ENCODE measurements around the gene UBAP1.
"Not testable (repeated sequence)": the region's sequence is repeated elsewhere in the genome, so short reads cannot be mapped to it uniquely, and the experiment has no call there.

The UBAP1 gene

DNA sequence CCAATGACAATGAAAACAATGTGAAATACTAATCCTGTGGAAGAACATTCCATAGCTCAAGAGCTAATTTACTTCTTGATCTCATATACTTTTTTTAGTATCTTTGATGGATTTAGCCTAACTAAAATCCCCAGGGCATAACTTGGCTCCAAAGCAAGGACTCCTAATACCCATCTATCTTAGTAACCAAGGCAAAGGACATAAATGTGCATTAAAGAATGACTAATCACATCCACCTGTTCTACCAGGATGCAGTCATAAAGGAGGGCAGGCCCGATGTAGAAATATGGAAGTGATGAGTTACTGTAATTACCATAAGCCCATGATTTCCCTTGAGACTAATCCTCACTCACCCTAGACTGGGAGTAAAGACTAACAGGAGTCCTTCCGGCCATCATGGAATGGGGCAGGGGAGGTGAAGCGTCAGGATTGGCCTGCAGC is 93.3 kb downstream of the UBAP1 start:
- no peak for DNase-seq
- no peaks in the 10 kb centered on the region for H3K27me3 ChIP-seq (ENCODE audit: insufficient read depth, low read depth, severe bottlenecking)
- no peaks in the 10 kb centered on the region for H3K9me3 ChIP-seq (ENCODE audit: severe bottlenecking)
- TF ChIP-seq CTCF (IDR thresholded peaks at IDR 0.05; ENCODE audit: low read depth, low read length) = no peak
- H3K27ac ChIP-seq = no peak overlapping the region
- H3K36me3 ChIP-seq = no peaks in the 10 kb centered on the region; the same call in 1 of the 2 replicates
- no peak overlapping the region for H3K4me3 ChIP-seq (ENCODE audit: low read depth, low read length)

- not testable (repeated sequence) for H3K27ac ChIP-seq
Measured at GRCh38 chr9:34273588-34273987, 94.7 kb downstream of the UBAP1 start.

DNA sequence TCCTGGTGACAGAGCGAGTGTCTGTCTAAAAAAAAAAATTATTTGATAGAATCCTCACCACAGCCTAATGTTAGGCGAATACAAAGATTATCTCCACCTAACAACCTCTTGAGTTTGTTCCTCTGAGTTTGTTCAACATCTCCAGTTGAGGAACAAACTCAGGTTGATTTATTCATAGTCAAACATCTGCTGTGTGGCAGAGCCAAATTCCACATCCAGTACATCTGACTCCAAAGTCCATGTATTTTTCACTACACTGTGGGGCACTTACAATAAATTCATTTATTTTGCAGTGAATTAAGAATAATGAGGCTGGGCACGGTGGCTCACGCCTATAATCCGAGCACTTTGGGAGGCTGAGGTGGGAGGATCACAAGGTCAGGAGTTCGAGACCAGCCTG is 97.0 kb downstream of the UBAP1 start:
- TF ChIP-seq CTCF (IDR thresholded peaks at IDR 0.05; ENCODE audit: low read depth, low read length) = no peak
- no peak overlapping the region for H3K27ac ChIP-seq
- H3K27me3 ChIP-seq (ENCODE audit: insufficient read depth, low read depth, severe bottlenecking) = no peaks in the 10 kb centered on the region

More at GRCh38 chr9:34273588-34273987, 94.7 kb downstream of the UBAP1 start:
- H3K27me3 ChIP-seq (ENCODE audit: insufficient read depth, low read depth, severe bottlenecking); DNase-seq; H3K9me3 ChIP-seq (ENCODE audit: severe bottlenecking); H3K36me3 ChIP-seq; H3K4me3 ChIP-seq (ENCODE audit: low read depth, low read length): not testable (repeated sequence)

DNA sequence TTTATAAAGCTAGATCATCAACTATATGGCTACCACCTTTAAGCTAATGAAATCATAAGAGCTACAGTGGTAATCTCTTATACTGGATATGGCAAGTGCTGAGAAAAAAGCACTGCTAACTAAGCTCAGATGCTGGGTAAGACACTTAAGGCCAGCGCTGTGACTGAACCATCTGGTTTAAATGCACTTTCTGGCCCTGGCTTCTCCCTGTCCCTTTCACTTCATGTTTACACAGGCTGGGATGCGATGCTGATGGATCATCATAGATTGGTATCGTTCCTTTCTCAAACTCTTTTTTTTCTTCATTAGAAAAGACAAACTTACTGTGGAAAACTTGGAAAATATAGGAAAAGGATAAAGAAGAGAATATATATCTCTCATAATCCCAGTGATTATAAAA is 97.9 kb downstream of the UBAP1 start:
- Histone ChIP-seq H3K27me3 (ENCODE audit: insufficient read depth, low read depth, severe bottlenecking) (no peaks in the 10 kb centered on the region), H3K36me3 (no peaks in the 10 kb centered on the region), H3K4me3 (ENCODE audit: low read depth, low read length) (no peak overlapping the region), H3K27ac (no peak overlapping the region), H3K9me3 (ENCODE audit: severe bottlenecking) (no peaks in the 10 kb centered on the region)
- peak; percentile 41 for DNase-seq
- TF ChIP-seq CTCF (IDR thresholded peaks at IDR 0.05; ENCODE audit: low read depth, low read length) = no peak

More for the DNA sequence above, 97.0 kb downstream of the UBAP1 start:
- DNase-seq = no peak
- H3K4me3 ChIP-seq (ENCODE audit: low read depth, low read length) = no peak overlapping the region
- H3K36me3 ChIP-seq = no peaks in the 10 kb centered on the region
- H3K9me3 ChIP-seq (ENCODE audit: severe bottlenecking) = no peaks in the 10 kb centered on the region

DNA sequence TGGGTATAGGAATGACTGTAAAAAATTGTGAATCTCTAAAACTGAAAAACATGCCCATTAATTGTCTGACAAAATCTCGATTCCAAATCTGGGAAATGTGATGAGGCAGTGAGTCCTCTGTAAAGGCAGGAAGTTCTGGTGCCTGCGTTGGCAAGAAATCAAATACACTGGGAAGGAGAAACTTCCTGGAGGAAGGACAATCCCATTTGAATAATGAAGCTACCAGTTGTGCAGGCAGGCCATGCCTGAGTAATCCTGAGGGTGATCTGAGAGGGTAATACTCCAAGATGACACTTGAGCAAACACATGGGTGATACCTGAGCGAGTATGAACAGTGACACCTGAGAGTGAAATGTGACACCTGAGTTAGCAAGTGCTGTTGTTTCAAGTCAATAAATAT is 100.6 kb downstream of the UBAP1 start:
- no peak for TF ChIP-seq CTCF (IDR thresholded peaks at IDR 0.05; ENCODE audit: low read depth, low read length)
- no peak overlapping the region for H3K27ac ChIP-seq
- no peak for DNase-seq
- no peaks in the 10 kb centered on the region for H3K27me3 ChIP-seq (ENCODE audit: insufficient read depth, low read depth, severe bottlenecking)
- H3K36me3 ChIP-seq = no peaks in the 10 kb centered on the region
- no peaks in the 10 kb centered on the region for H3K9me3 ChIP-seq (ENCODE audit: severe bottlenecking)
- no peak overlapping the region for H3K4me3 ChIP-seq (ENCODE audit: low read depth, low read length)

DNA sequence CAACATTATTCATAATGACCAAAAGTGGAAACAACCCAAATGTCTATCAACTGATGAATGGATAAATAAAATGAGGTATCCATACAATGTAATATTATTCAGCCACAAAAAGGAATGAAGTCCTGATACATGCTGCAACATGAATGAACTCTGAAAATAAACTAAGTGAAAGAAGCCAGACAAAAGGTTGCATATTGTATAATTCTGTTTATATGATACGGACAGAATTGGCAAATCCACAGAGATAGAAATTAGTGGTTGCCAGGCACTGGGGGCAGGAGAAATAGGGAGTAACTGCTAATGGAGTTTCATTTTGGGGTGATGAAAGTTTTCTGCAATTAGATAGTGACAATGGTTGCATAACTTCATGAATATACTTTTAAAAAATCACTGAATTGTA is 103.3 kb downstream of the UBAP1 start:
- Histone ChIP-seq H3K27me3 (ENCODE audit: insufficient read depth, low read depth, severe bottlenecking) (no peaks in the 10 kb centered on the region), H3K4me3 (ENCODE audit: low read depth, low read length) (no peak overlapping the region), H3K27ac (no peak overlapping the region), H3K36me3 (peaks cover 4% of the 10 kb centered on the region; the same call in 1 of the 2 replicates), H3K9me3 (ENCODE audit: severe bottlenecking) (no peaks in the 10 kb centered on the region)
- no peak for DNase-seq
- no peak for TF ChIP-seq CTCF (IDR thresholded peaks at IDR 0.05; ENCODE audit: low read depth, low read length)
